Thymus (tissue), 14 donors: ENCODE results near the gene ITK. TPM values are rescaled to one million over a fixed set of nuclear protein-coding genes. Genes with fewer than 3 reads are reported as not detected.

ENCODE experiments used
- DNase-seq, 9 donors: peaks; one replicate each; pipeline ENCODE4 v3.0.0-alpha.2; 2013; ENCODE audit warnings: low spot score in 9 of 9, low read depth in 6 of 9, missing footprints in 1 of 9
- H3K27ac ChIP-seq, 2 donors: one replicate each; pipeline ENCODE4 v1.5.1; 2013; ENCODE audit warnings: control low read depth in 1 of 2, low read depth in 1 of 2, low read length in 1 of 2, mild to moderate bottlenecking in 1 of 2, moderate library complexity in 1 of 2
- H3K27me3 ChIP-seq, 2 donors: one replicate each; pipeline ENCODE4 v1.5.1; 2013; ENCODE audit warnings: low read length in 1 of 2; ENCODE audit not compliant: control insufficient read depth in 2 of 2, insufficient read depth in 1 of 2
- H3K36me3 ChIP-seq, 2 donors: one replicate each; pipeline ENCODE4 v1.5.1; 2013; ENCODE audit warnings: low read length in 1 of 2, mild to moderate bottlenecking in 1 of 2, moderate library complexity in 1 of 2; ENCODE audit not compliant: control insufficient read depth in 2 of 2, insufficient read depth in 2 of 2
- H3K4me1 ChIP-seq, 2 donors: one replicate each; pipeline ENCODE4 v1.5.1; 2013; ENCODE audit warnings: low read length in 2 of 2; ENCODE audit not compliant: control insufficient read depth in 2 of 2, insufficient read depth in 2 of 2
- H3K4me3 ChIP-seq, 2 donors: one replicate each; pipeline ENCODE4 v1.5.1; 2013; ENCODE audit warnings: low read length in 2 of 2, control low read depth in 1 of 2, mild to moderate bottlenecking in 1 of 2
- H3K9me3 ChIP-seq, 2 donors: one replicate each; pipeline ENCODE4 v1.5.1; 2013; ENCODE audit warnings: low read length in 1 of 2, mild to moderate bottlenecking in 1 of 2; ENCODE audit not compliant: control insufficient read depth in 2 of 2, insufficient read depth in 1 of 2
- WGBS: extraction: QIAGEN DNeasy Blood & Tissue Kit; methylation state at CpG from one replicate; pipeline ENCODE4 v1.1.7; 2013; 5-methylcytosine and 5-hydroxymethylcytosine counted together
- long read RNA-seq, 10 donors: transcript quantifications; one replicate each; lab custom pipeline, GENCODE V29; 2026
- polyA plus RNA-seq: library from polyadenylated mRNA; stranded (reverse); fragments of 200-250 nt; gene quantifications from one replicate; pipeline ENCODE4 v1.2.3, GENCODE V29; 2013
- total RNA-seq: library from RNA; stranded (reverse); fragments of 120-200 nt; gene quantifications from one replicate; pipeline ENCODE4 v1.2.4, GENCODE V29; 2013
- donor health status: healthy.

ITK gene
- total RNA-seq: 87.7 TPM
- polyA plus RNA-seq: 92.8 TPM
- long read RNA-seq, donor 1, full-length matches to known transcripts: 2 of 2 reads
- long read RNA-seq, donor 1, partial matches to known transcripts: 0 of 2 reads
- long read RNA-seq, donor 1, other reads (novel, unspliced or antisense): 0 of 2 reads
- long read RNA-seq, donor 2: 0 reads
- long read RNA-seq, donor 3, full-length matches to known transcripts: 17 of 27 reads
- long read RNA-seq, donor 3, partial matches to known transcripts: 10 of 27 reads
- long read RNA-seq, donor 3, other reads (novel, unspliced or antisense): 0 of 27 reads
- long read RNA-seq, donor 4, full-length matches to known transcripts: 3 of 3 reads
- long read RNA-seq, donor 4, partial matches to known transcripts: 0 of 3 reads
- long read RNA-seq, donor 4, other reads (novel, unspliced or antisense): 0 of 3 reads
- long read RNA-seq, donor 5, full-length matches to known transcripts: 22 of 27 reads
- long read RNA-seq, donor 5, partial matches to known transcripts: 5 of 27 reads
- long read RNA-seq, donor 5, other reads (novel, unspliced or antisense): 0 of 27 reads
- long read RNA-seq, donor 6, full-length matches to known transcripts: 3 of 15 reads
- long read RNA-seq, donor 6, partial matches to known transcripts: 12 of 15 reads
- long read RNA-seq, donor 6, other reads (novel, unspliced or antisense): 0 of 15 reads
- long read RNA-seq, donor 7, full-length matches to known transcripts: 14 of 14 reads
- long read RNA-seq, donor 7, partial matches to known transcripts: 0 of 14 reads
- long read RNA-seq, donor 7, other reads (novel, unspliced or antisense): 0 of 14 reads
- long read RNA-seq, donor 8, full-length matches to known transcripts: 2 of 2 reads
- long read RNA-seq, donor 8, partial matches to known transcripts: 0 of 2 reads
- long read RNA-seq, donor 8, other reads (novel, unspliced or antisense): 0 of 2 reads
- long read RNA-seq, donor 9, full-length matches to known transcripts: 11 of 11 reads
- long read RNA-seq, donor 9, partial matches to known transcripts: 0 of 11 reads
- long read RNA-seq, donor 9, other reads (novel, unspliced or antisense): 0 of 11 reads
- long read RNA-seq, donor 10, full-length matches to known transcripts: 15 of 15 reads
- long read RNA-seq, donor 10, partial matches to known transcripts: 0 of 15 reads
- long read RNA-seq, donor 10, other reads (novel, unspliced or antisense): 0 of 15 reads

GRCh38 chr5:157180374-157181264 is at the start of gene ITK:
ITK (plus strand) TSS chr5:157180840; CDS start chr5:157180978, 138 bp downstream.
- peak within 1 kb of the TSS; percentile 58 to 95 for H3K4me3 ChIP-seq
- H3K27me3 ChIP-seq: no peaks in the 10 kb centered on the region
- peak within 1 kb of the TSS; percentile 93 for H3K27ac ChIP-seq
- 8% methylated on average over 8 of the region's 8 CpGs for WGBS
- peak in 8 of 9 donors; percentile 54 to 94 (median 81) for DNase-seq
- peaks cover 9 to 20% of the 10 kb centered on the region in 2 donors for H3K36me3 ChIP-seq
- peaks cover 0 to 4% of the 10 kb centered on the region in 2 donors for H3K9me3 ChIP-seq
- peaks cover 20 to 35% of the 10 kb centered on the region in 2 donors for H3K4me1 ChIP-seq

- Histone ChIP-seq H3K4me3 (no peak overlapping the region), H3K36me3 (peaks cover 0 to 3% of the 10 kb centered on the region in 2 donors), H3K4me1 (no peaks in the 10 kb centered on the region), H3K27me3 (no peaks in the 10 kb centered on the region), H3K27ac (no peak overlapping the region), H3K9me3 (no peaks in the 10 kb centered on the region)
- DNase-seq: no peak
- 72% methylated on average over 7 of the region's 7 CpGs for WGBS
Measured at GRCh38 chr5:157130925-157131324, 49.7 kb upstream of the ITK start.

- Histone ChIP-seq H3K4me1 (no peaks in the 10 kb centered on the region), H3K27ac (no peak overlapping the region), H3K27me3 (no peaks in the 10 kb centered on the region), H3K9me3 (no peaks in the 10 kb centered on the region), H3K4me3 (no peak overlapping the region), H3K36me3 (peaks cover under 1 to 14% of the 10 kb centered on the region in 2 donors)
- WGBS: 28% methylated on average over 1 of the region's 1 CpG
- no peak for DNase-seq
Measured at GRCh38 chr5:157132281-157132612, 48.4 kb upstream of the ITK start.

DNA sequence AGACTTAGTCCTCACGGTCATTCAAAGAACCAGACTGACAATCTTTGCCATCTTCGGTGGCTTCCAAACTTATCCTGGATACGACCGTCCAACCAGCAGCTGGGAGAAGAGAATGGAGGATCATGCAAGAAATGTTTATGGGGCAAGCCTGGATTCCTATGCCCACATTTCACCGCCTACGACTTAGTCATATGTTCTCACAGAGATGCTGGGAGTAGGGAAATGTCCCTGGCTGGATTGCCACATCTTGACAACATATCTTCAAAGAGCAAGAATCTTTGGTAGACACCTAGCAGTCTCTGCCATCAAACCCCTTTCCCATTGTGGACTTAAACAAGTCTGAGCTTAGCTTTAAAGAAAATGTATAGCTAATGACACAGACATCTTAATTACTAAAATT is 42.9 kb upstream of the ITK start:
- 97% methylated on average over 6 of the region's 6 CpGs for WGBS
- Histone ChIP-seq H3K4me3 (no peak overlapping the region), H3K4me1 (peaks cover 9 to 12% of the 10 kb centered on the region in 2 donors), H3K27ac (no peak overlapping the region), H3K9me3 (no peaks in the 10 kb centered on the region), H3K27me3 (no peaks in the 10 kb centered on the region), H3K36me3 (peaks cover 11 to 30% of the 10 kb centered on the region in 2 donors)
- DNase-seq: no peak

DNA sequence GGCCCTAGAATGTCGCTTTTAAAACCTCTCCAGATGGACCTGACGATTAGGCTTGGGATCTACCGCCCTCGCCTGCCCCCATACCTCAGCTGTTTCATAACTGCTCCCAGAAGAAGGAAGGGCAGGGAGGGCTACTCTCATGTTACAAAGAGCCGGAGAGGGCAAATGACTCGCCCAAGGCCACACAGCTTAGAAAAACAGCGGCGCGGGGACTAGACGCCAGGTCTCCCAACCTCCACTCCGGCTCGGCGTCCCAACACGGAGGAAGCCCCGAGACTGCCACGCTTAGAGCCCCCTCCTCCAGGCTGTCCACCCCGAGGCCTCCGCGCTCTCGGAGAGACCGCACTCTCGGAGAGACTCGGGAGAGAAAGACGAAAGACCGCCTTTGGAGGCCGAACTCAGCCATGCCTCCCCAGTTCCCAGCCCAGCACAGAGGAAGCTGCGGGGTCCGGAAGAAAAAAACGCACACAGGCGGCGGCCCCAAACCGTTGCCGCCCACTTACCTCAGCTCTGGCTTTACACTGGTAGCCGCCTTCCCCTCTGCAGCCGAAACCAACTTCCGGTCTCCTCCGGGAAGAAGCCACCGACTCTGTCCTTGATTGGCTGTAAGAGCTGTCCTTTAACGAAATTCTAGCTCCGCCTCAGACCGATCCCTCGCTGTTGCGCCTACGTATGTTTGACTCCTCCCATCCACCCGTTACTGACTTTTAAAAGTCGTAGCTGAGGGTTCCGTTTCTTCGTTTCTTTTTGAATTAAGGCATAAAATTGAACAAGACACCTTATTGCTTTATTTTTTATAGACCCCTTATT is 38.1 kb upstream of the ITK start, which contains the start of gene MED7:
Gene MED7 (minus strand): TSS at position 549 of the 810 bp plus-strand sequence. CDS start 3,434 bp downstream, outside the sequence.
- no peaks in the 10 kb centered on the region for H3K27me3 ChIP-seq
- WGBS: under 1% methylated on average over 48 of the region's 48 CpGs
- H3K4me3 ChIP-seq: peak within 1 kb of the TSS; percentile 84 to 97
- peaks cover 13 to 20% of the 10 kb centered on the region in 2 donors for H3K4me1 ChIP-seq
- H3K36me3 ChIP-seq: peaks cover 8 to 12% of the 10 kb centered on the region in 2 donors
- peak within 1 kb of the TSS; percentile 93 to 94 for H3K27ac ChIP-seq
- H3K9me3 ChIP-seq: no peaks in the 10 kb centered on the region
- peak; percentile 97 to 100 (median 99) for DNase-seq

- Histone ChIP-seq H3K4me3 (peak overlapping the region; percentile 84 to 97), H3K4me1 (peaks cover 13 to 20% of the 10 kb centered on the region in 2 donors), H3K27me3 (no peaks in the 10 kb centered on the region), H3K9me3 (no peaks in the 10 kb centered on the region), H3K36me3 (peaks cover 5 to 7% of the 10 kb centered on the region in 2 donors), H3K27ac (peak overlapping the region; percentile 89 to 94)
- DNase-seq: peak in 2 of 9 donors; percentile 41
- 9% methylated on average over 33 of the region's 33 CpGs for WGBS
Measured at GRCh38 chr5:157143127-157143971, 37.3 kb upstream of the ITK start.
